T-helper 2 cell treated with Interferon-gamma antibody and Interleukin-4, amounts not matched to agents 5 μg/mL and 100 μg/mL, for 36 hours (primary cell): Measurements from ENCODE around the gene C17orf100.

Experiments
- DNase-seq: peaks from one replicate; pipeline ENCODE4 v3.0.0; 2021; ENCODE audit warnings: low spot score
- H3K27ac Mint-ChIP-seq: one replicate; pipeline ENCODE4 v1.8.0; 2021; ENCODE audit warnings: mild to moderate bottlenecking, mixed read lengths
- H3K27me3 Mint-ChIP-seq: one replicate; pipeline ENCODE4 v1.8.0; 2021; ENCODE audit warnings: low read depth, mixed read lengths
- H3K36me3 Mint-ChIP-seq: one replicate; pipeline ENCODE4 v1.8.0; 2021; ENCODE audit warnings: low read depth, mixed read lengths
- H3K4me1 Mint-ChIP-seq: one replicate; pipeline ENCODE4 v1.8.0; 2021; ENCODE audit warnings: low read depth, mixed read lengths
- H3K4me3 Mint-ChIP-seq: one replicate; pipeline ENCODE4 v1.8.0; 2022; ENCODE audit warnings: mild to moderate bottlenecking, moderate library complexity, mixed read lengths
- H3K9me3 Mint-ChIP-seq: one replicate; pipeline ENCODE4 v1.8.0; 2021; ENCODE audit warnings: mixed read lengths

Gene C17orf100

GRCh38 chr17:6699997-6700947 lies 48.7 kb downstream of the C17orf100 start:
- H3K36me3 Mint-ChIP-seq: no peaks in the 10 kb centered on the region
- no peak overlapping the region for H3K4me3 Mint-ChIP-seq
- DNase-seq: no peak
- peaks cover 7% of the 10 kb centered on the region for H3K27me3 Mint-ChIP-seq
- no peaks in the 10 kb centered on the region for H3K4me1 Mint-ChIP-seq
- H3K9me3 Mint-ChIP-seq: no peaks in the 10 kb centered on the region
- H3K27ac Mint-ChIP-seq: no peak overlapping the region

- peaks cover 7% of the 10 kb centered on the region for H3K27me3 Mint-ChIP-seq
- H3K4me3 Mint-ChIP-seq: no peak overlapping the region
- H3K27ac Mint-ChIP-seq: no peak overlapping the region
- H3K4me1 Mint-ChIP-seq: no peaks in the 10 kb centered on the region
- no peaks in the 10 kb centered on the region for H3K36me3 Mint-ChIP-seq
- no peak for DNase-seq
- no peaks in the 10 kb centered on the region for H3K9me3 Mint-ChIP-seq
Observed at GRCh38 chr17:6700948-6701307, 49.4 kb downstream of the C17orf100 start.

GRCh38 chr17:6701719-6702118 lies 50.2 kb downstream of the C17orf100 start:
- Mint-ChIP-seq H3K4me1 (no peaks in the 10 kb centered on the region), H3K27me3 (peaks cover 7% of the 10 kb centered on the region), H3K36me3 (no peaks in the 10 kb centered on the region), H3K4me3 (no peak overlapping the region), H3K27ac (no peak overlapping the region), H3K9me3 (no peaks in the 10 kb centered on the region)
- DNase-seq: no peak

GRCh38 chr17:6702567-6703215 lies 51.1 kb downstream of the C17orf100 start:
- Mint-ChIP-seq H3K4me3 (no peak overlapping the region), H3K36me3 (no peaks in the 10 kb centered on the region), H3K9me3 (no peaks in the 10 kb centered on the region), H3K4me1 (no peaks in the 10 kb centered on the region), H3K27me3 (peaks cover 7% of the 10 kb centered on the region), H3K27ac (no peak overlapping the region)
- no peak for DNase-seq
